HG02973 (cell line): ENCODE results near the gene CCND2.

Experiments
- ATAC-seq: cut with Tn5 transposase; IDR thresholded peaks from one replicate; pipeline ENCODE4 v1.9.1; 2021; ENCODE audit warnings: moderate library complexity; ENCODE audit not compliant: unreplicated experiment

The CCND2 gene

GRCh38 chr12:4289231-4289878 is 15.8 kb downstream of the CCND2 start:
- no peak for ATAC-seq

GRCh38 chr12:4289998-4290790 is 16.6 kb downstream of the CCND2 start:
- no peak for ATAC-seq

- ATAC-seq = no peak
These were observed 18.9 kb downstream of the CCND2 start for GRCh38 chr12:4292341-4293073.

- ATAC-seq = no peak
These were observed 19.9 kb downstream of the CCND2 start for GRCh38 chr12:4293299-4293965.

- ATAC-seq = no peak
These were observed 20.5 kb downstream of the CCND2 start for GRCh38 chr12:4293966-4294505.

GRCh38 chr12:4296751-4297150 is 23.2 kb downstream of the CCND2 start:
- ATAC-seq = no peak

GRCh38 chr12:4297617-4298016 is 24.1 kb downstream of the CCND2 start:
- ATAC-seq = no peak

- ATAC-seq = no peak
These were observed 27.3 kb downstream of the CCND2 start for GRCh38 chr12:4300883-4301282.

GRCh38 chr12:4301932-4302501 is 28.5 kb downstream of the CCND2 start:
- ATAC-seq = no peak

GRCh38 chr12:4302881-4303280 is 29.3 kb downstream of the CCND2 start:
- no peak for ATAC-seq

- ATAC-seq = no peak
These were observed 30.2 kb downstream of the CCND2 start for GRCh38 chr12:4303750-4304149.

- ATAC-seq = no peak
These were observed 34.2 kb downstream of the CCND2 start for GRCh38 chr12:4307593-4308333.

- ATAC-seq = no peak
These were observed 34.9 kb downstream of the CCND2 start for GRCh38 chr12:4308334-4308950.

- ATAC-seq = no peak
These were observed 38.2 kb downstream of the CCND2 start for GRCh38 chr12:4311776-4312175.

- ATAC-seq = no peak
These were observed 38.7 kb downstream of the CCND2 start for GRCh38 chr12:4312251-4312650.

- ATAC-seq = peak; percentile 35
These were observed 46.9 kb downstream of the CCND2 start for GRCh38 chr12:4320497-4320852.

GRCh38 chr12:4320853-4321701 is 47.5 kb downstream of the CCND2 start, which contains the start of gene TIGAR:
TIGAR (plus strand) TSS chr12:4321213; CDS start chr12:4321272, 59 bp downstream.
- peak; percentile 93 for ATAC-seq

GRCh38 chr12:4322726-4323125 is 49.2 kb downstream of the CCND2 start:
- no peak for ATAC-seq
